GM12864 (cell line): ENCODE results near the gene RPL10A.

ENCODE experiments used
- DNase-seq: peaks from one replicate; pipeline ENCODE4 v3.0.0-alpha.2; 2011; ENCODE audit warnings: low read depth
- H3K4me3 ChIP-seq: 2 replicates; pipeline ENCODE4 v1.5.1; 2011; ENCODE audit warnings: mild to moderate bottlenecking, low read depth, low read length, control low read depth
- CTCF ChIP-seq: IDR thresholded peaks from 2 replicates; pipeline ENCODE4 v1.5.1; 2011; ENCODE audit warnings: low read depth, mild to moderate bottlenecking, moderate library complexity, low read length, control low read depth, inconsistent platforms; ENCODE audit errors: missing control alignments

The RPL10A gene

GRCh38 chr6:35488517-35488862 is 20.3 kb downstream of the RPL10A start:
- H3K4me3 ChIP-seq: no peak overlapping the region
- DNase-seq: no peak
- no peak for TF ChIP-seq CTCF

- H3K4me3 ChIP-seq: no peak overlapping the region
- TF ChIP-seq CTCF: no peak
- no peak for DNase-seq
Observed at GRCh38 chr6:35489066-35489465, 20.9 kb downstream of the RPL10A start.

GRCh38 chr6:35489995-35490791 is 22.0 kb downstream of the RPL10A start:
- DNase-seq: no peak
- TF ChIP-seq CTCF: no peak
- no peak overlapping the region for H3K4me3 ChIP-seq

- DNase-seq: no peak
- H3K4me3 ChIP-seq: no peak overlapping the region
- TF ChIP-seq CTCF: no peak
Observed at GRCh38 chr6:35490821-35491557, 22.8 kb downstream of the RPL10A start.

DNA sequence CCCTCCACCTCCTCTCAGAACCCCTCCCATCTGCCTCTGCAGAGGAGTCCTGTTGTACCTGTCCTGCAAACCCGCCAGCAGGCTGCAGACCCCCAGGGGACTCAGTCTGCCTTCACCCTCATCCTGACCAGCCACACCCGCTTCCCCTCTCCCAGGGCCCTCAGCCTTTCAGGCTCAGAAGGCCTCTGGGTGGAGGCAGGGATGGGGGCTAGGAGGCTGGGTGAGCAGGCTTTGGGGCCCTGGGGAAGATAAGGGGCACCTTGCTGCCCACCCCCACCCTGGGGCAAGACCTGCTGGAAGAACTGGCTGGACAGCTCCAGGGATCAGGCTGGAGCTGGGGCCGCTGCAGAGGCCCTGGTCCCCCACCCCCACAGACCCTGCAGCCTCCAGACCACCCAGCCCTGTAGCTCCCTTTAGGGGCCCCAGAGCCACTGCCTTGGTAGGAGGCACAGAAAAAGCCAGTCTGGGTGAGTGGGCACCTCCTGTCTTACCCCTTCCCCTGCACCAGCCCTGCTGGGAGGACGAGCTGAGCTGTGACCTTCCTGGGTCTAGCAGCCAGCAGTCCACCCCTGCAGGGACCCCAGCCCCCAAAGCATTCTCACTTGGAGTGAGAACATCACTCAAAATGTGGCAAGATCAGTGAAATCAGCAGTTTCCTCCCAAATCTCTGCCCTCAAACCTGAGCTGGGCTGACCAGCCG is 23.5 kb downstream of the RPL10A start:
- H3K4me3 ChIP-seq: no peak overlapping the region
- no peak for TF ChIP-seq CTCF
- no peak for DNase-seq

- DNase-seq: no peak
- no peak for TF ChIP-seq CTCF
- H3K4me3 ChIP-seq: no peak overlapping the region
Observed at GRCh38 chr6:35492258-35492973, 24.2 kb downstream of the RPL10A start.
